AG04449 (cell line): Measurements from ENCODE around the gene MS4A15.

Experiments used
- CTCF ChIA-PET: fragments of 350-600 bp; formaldehyde crosslinking; extraction: SDS; loops from one replicate; lab custom pipeline; 2021; ENCODE audit warnings: antibody characterized with exemption; lab: Yijun Ruan, JAX
- POLR2A ChIA-PET: fragments of 400-600, 350-600 bp; formaldehyde crosslinking; extraction: SDS; loops from one replicate; lab custom pipeline; 2020; ENCODE audit warnings: antibody characterized with exemption, inconsistent platforms; lab: Yijun Ruan, JAX
- DNase-seq: peaks from one replicate; pipeline ENCODE4 v3.0.0-alpha.2; 2010; ENCODE audit warnings: low read depth, low spot score
- H3K4me3 ChIP-seq: 2 replicates; pipeline ENCODE4 v1.5.1; 2011; ENCODE audit warnings: low read depth, mild to moderate bottlenecking, control low read depth, low read length
- CTCF ChIP-seq: IDR thresholded peaks from one replicate; pipeline ENCODE4 v1.5.1; 2011; ENCODE audit warnings: mild to moderate bottlenecking, moderate library complexity, low read length, control low read depth, inconsistent platforms; ENCODE audit not compliant: insufficient read depth; ENCODE audit errors: missing control alignments

Gene MS4A15

DNA sequence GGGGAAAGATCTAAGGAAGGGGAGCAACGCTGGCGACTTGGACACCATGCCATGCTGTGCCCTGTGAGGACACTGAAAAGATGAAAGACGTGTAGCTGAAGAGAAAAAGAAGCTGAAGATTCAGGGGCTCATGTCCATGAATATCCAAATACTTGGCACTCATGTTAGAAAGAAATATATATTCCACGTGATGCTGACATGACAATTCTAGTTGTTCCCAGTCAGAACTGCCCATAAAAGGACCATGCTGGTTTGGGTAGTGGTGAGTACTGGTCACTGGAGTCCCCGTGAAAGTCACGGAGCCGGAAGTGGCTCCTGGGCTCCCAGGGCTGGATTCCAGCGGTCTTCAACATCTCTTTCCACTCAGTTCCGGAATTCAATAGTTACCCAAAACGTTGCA lies 9.9 kb downstream of the MS4A15 start:
- H3K4me3 ChIP-seq = no peak overlapping the region
- DNase-seq = no peak
- CTCF ChIA-PET = interaction anchor here (1.0 to 6.0 kb wide), 3 partner anchors 10 to 133 kb away, joined by 4 to 101 read pairs (median 5); no protein-coding TSS in a partner anchor
- no peak for TF ChIP-seq CTCF
- POLR2A ChIA-PET = no interaction called here

DNA sequence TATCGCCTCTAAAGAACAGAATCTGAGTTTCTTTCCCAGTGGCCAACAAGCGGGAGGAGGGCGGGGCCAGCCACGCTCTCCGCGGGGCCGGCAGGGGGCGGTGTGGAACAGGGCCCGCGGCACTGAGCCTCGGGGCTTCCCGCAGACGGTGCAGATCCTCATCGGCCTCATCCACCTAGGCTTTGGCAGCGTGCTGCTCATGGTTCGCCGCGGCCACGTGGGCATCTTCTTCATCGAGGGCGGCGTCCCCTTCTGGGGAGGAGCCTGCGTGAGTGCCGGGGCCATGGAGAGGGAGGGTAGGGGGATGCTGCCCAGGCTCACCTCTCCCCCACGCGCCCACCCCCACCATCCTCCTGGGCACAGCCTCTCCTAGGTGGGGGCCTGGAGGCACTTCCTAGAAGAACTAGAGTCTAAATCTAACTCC lies 10.7 kb downstream of the MS4A15 start:
- no peak overlapping the region for H3K4me3 ChIP-seq
- TF ChIP-seq CTCF = peak; percentile 25
- DNase-seq = no peak
- ChIA-PET CTCF (interaction anchor here (0.6 to 6.0 kb wide), 5 partner anchors 9 to 132 kb away, joined by 3 to 101 read pairs (median 5); no protein-coding TSS in a partner anchor), POLR2A (no interaction called here)

DNA sequence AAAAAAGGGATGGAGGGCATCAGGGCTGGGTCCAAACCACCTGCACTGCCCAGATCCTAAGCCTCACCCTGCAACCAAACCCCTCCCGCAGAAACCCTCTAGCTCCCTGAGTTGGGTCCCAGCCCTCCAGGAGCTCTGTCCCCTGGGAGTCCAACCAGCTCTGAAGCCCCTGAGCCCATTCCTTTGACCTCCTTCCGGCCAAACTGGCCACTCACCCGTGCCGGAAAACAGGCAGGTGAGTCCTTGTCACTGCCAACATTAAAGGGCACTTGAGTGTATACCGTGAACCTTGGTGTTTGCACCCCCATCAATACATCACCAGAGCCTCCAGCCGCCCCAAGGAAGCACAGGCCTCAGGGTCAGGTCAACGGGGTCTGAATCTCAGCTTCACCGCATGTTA lies 11.5 kb downstream of the MS4A15 start:
- ChIA-PET POLR2A (no interaction called here), CTCF (interaction anchor here (0.6 to 2.2 kb wide), 3 partner anchors 9 to 63 kb away, joined by 3 to 6 read pairs (median 4); no protein-coding TSS in a partner anchor)
- DNase-seq = no peak
- no peak overlapping the region for H3K4me3 ChIP-seq
- TF ChIP-seq CTCF = no peak

DNA sequence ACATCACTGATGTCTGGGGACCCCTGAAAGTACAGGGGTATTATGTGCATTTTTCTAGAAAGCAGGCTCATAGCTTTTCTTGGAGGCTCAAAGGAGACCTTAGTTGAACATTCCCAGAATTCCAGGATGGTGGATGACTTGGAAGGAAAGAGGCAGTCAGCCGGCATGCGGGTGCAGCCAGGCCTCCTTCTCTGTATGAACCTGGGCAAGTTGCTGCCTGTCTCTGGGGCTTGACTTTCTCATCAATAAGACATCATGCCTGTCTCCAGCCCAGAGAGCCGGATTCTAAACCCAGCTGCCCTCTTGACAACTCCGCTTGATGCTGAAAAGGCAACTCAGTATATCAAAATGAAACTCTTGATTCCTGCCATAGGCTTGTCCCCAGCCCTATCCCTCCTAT lies 12.6 kb downstream of the MS4A15 start:
- no peak for DNase-seq
- no peak overlapping the region for H3K4me3 ChIP-seq
- ChIA-PET CTCF (interaction anchor here (1.0 to 2.2 kb wide), 4 partner anchors 8 to 118 kb away, joined by 3 to 6 read pairs (median 4); no protein-coding TSS in a partner anchor), POLR2A (no interaction called here)
- no peak for TF ChIP-seq CTCF

DNA sequence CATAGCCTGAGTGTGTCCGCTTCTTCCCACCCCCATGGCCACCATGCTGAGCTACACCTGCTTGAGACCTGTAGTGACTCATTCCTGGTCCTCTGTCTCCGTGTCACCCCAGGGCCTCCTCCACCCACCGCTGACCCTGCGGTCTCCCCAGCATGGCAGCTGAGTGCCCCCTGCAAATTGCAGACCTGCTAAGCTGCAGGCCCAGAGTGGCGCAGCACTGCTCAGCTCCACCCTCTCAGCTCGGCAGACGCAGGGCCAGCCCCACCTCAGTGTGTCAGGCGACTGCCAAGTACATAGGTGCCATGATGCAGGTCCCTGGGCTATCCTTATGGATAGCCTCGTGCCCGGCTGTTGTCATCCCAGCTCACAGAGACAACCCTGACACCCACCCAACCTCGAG lies 13.1 kb downstream of the MS4A15 start:
- POLR2A ChIA-PET = no interaction called here
- CTCF ChIA-PET = interaction anchor here (1.0 to 2.2 kb wide), 3 partner anchors 9 to 118 kb away, joined by 3 to 4 read pairs (median 4); no protein-coding TSS in a partner anchor
- no peak for TF ChIP-seq CTCF

DNA sequence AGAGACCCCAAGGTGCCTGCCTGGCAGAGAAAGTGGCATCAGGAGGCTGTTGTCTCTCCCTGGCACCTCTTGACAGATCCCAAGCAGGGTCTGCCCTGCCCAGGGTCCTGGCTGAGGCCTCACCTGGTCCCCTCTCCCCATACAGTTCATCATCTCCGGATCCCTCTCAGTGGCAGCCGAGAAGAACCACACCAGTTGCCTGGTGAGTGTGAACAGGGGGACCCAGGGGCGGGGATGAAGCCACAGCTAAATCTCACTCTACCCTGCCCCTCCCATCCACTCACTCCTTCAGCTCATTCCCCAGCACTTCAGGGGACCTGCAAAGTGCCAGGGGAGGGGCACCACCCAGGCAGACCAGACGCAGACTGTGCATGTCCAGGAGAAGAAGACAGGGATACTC lies 14.5 kb downstream of the MS4A15 start:
- ChIA-PET POLR2A (interaction anchor here (0.6 kb wide), 1 partner anchor 390 kb away, joined by 3 read pairs; the partner anchor contains the start of gene VPS37C), CTCF (interaction anchor here (2.8 kb wide), 1 partner anchor 116 kb away, joined by 12 read pairs; no protein-coding TSS in a partner anchor)
- no peak overlapping the region for H3K4me3 ChIP-seq
- no peak for TF ChIP-seq CTCF
- DNase-seq = no peak

More for the DNA sequence above, 13.1 kb downstream of the MS4A15 start:
- DNase-seq = no peak
- no peak overlapping the region for H3K4me3 ChIP-seq
